GM21423 (cell line): ENCODE measurements around the gene GREB1.

Experiments used
- ATAC-seq: cut with Tn5 transposase; IDR thresholded peaks from one replicate; pipeline ENCODE4 v1.9.1; 2021; ENCODE audit warnings: mild to moderate bottlenecking, moderate library complexity; ENCODE audit not compliant: unreplicated experiment

GREB1 gene

GRCh38 chr2:11679016-11679415 lies 145.2 kb downstream of the GREB1 start:
- no peak for ATAC-seq

DNA sequence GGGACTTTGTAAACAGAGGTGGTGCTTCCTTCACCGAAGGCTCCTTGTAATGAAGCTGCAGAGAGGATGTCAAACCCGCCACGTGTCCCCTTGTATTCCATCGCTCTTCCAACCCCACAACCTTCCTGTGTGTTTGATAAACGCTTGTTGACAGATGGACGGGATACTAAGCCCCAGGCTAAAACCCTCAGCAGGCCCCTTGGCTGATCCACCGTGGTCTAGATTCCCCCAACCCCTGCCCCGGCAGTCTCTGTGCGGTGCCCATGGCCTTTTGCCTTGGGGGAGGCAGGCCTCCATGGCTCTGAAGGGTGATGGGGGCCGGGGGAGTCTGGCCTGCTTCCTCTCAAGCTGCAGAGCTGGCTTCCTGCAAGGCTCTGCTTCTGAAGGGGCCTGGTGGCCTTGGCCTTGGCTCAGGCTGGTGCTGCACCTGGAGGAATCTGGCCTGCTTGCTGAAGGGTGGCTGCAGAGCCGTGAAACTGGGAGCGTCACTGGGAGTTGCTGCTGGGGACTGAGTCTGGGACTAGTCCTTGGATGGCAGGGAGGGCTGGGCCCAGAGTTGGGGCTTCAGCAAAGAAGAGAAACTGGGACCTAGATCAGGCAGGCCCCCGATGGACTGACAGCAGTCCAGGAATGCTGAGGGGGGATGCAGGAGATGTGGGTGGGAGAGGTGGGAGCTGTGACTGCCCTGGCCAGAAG lies 145.8 kb downstream of the GREB1 start:
- ATAC-seq: no peak

GRCh38 chr2:11680182-11680900 lies 146.5 kb downstream of the GREB1 start:
- ATAC-seq: no peak

DNA sequence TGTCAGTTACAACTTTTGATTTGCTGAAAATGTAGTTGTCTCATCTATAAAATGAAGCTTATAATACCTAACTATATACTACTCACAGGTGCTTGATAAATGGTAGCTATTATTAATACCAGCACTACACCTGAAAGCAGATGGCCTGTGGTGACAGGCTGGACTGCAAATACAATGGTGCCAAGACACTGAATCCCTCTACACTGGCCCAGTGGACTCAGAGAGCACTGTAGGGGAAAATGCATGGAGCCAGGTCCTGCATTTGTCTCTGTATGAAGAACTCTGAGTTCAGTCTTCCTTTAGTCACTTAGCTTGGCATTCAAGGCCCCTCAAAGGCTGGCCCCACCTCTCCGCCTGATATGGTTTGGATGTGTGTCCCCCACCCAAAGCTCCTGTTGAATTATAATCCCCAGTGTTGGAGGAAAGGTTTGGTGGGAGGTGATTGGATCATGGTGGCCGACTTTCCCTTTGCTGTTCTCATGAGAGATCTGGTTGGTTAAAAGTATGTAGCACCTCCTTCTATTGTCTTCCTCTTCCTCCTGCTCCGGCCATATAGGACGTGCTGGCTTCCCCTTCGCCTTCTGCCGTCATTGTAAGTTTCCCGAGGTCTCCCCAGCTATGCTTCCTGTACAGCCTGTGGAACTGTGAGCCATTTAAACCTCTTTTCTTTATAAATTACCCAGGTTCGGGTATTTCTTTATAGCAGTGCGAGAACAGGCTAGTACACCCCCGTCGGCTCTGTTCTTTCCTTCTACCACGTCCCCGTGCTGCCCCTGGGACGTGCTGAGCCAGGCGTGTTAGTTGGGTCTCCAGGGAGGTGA lies 147.3 kb downstream of the GREB1 start:
- ATAC-seq: no peak

GRCh38 chr2:11681722-11682589 lies 148.1 kb downstream of the GREB1 start:
- no peak for ATAC-seq

DNA sequence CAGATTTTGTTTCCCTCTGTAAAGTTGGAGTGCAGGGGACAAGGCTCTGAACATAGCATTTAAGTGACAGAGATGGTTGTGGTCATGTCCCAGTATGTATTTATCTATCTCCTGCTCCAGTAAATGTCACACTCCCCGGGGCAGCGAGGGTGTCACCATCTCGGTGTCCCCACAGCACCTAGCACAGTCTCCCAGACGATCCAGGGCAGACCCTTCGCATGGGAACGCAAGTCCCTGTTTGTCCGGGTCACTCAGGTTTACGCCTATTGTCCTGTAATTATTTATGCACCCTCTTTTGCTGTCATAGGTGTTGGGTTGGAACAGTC lies 148.7 kb downstream of the GREB1 start:
- no peak for ATAC-seq

DNA sequence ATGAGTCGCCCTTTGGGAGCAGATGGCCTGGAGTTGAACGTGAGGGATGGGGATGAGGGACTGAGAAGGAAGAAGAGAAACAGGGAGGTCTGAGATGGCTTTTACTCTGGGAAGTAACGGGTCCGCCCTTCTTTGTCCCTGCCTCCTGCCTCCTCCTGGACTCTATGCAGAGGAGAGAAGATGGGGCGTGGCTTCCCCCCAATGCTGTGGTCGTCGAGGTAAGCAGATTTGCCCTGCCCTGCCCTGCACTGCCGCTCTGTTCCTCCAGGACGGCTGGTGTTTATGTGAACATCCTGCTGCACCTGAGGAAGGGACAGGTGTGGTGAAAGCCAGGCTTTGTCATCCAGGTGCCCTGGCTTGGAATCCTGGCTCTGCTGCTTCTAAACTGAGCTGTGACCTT lies 149.6 kb downstream of the GREB1 start:
- ATAC-seq: no peak

- no peak for ATAC-seq
Observed at GRCh38 chr2:11683966-11684365, 150.1 kb downstream of the GREB1 start.

- no peak for ATAC-seq
Observed at GRCh38 chr2:11684894-11685460, 151.1 kb downstream of the GREB1 start.

DNA sequence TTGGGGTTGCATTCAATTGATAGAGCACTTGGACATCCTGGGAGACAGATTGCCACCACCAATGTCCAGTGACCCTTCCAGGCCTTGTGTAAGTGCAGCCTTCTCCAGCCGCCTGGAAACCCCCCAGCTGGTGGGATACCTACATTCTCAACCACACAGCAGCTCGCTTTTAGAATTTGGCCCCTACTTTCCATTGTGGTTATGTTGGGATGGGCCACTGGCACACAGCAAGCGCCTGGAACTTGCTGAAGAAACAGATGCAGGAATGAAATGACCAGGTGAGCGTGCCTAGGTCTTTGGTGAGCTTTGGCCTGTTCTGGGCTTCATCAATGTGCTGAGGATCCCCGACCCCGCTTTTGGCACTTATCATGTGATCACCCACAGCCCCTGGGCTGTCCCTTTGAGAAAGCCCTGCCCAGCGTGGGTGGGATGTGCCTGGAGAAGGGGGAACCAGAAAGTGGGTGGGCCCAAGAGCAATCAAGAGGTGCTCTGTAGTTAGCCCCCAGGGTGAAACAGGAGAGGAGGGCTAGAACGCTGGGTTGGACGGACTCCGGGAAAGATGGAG lies 152.1 kb downstream of the GREB1 start:
- ATAC-seq: no peak

DNA sequence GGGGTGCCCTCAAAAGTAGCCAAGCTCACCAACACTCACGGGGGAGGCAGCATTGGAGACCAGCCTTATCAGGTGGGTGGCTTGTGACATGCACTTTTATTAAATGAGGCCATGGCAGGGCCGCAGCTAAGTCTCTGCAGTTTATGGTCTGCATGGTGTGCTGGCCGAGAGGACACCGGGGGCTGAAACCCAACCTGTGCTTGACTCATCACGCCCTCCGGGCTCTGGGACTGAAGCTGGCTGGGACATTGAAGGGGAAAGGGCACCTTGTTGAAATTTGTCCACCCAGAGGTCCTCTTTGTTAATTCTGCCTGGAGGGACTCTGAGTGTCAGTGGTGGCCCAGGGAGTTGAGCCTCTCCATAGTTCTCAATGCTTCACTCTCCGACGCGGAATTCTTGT lies 153.9 kb downstream of the GREB1 start:
- no peak for ATAC-seq

GRCh38 chr2:11688222-11689069 lies 154.6 kb downstream of the GREB1 start:
- peak; percentile 87 for ATAC-seq

- no peak for ATAC-seq
Observed at GRCh38 chr2:11691076-11691660, 157.3 kb downstream of the GREB1 start.
